HepG2 (cell line): ENCODE data around the gene PSPH. TPM values are rescaled to one million over a fixed set of nuclear protein-coding genes. Genes with fewer than 3 reads are reported as not detected.

Source experiments
- ATRX ChIP-seq: sonication (generic); formaldehyde crosslinking; IDR thresholded peaks from 2 replicates; pipeline ENCODE4 v1.4.0; 2020; ENCODE audit warnings: missing genetic modification reagents, borderline replicate concordance
- KDM4B ChIP-seq: sonication (generic); formaldehyde crosslinking; IDR thresholded peaks from 2 replicates; pipeline ENCODE4 v1.4.0; 2020; ENCODE audit warnings: missing genetic modification reagents
- NR2F2 ChIP-seq: IDR thresholded peaks from 2 replicates; pipeline ENCODE4 v1.6.1; 2012; ENCODE audit warnings: low read depth, inconsistent platforms, borderline replicate concordance
- REST ChIP-seq, 2 experiments: IDR thresholded peaks; 2 replicates each; pipeline ENCODE4 v1.6.1; 2011 to 2012; ENCODE audit warnings: low read length in 2 of 2, borderline replicate concordance in 1 of 2, low read depth in 1 of 2, mild to moderate bottlenecking in 1 of 2, moderate library complexity in 1 of 2
- ZBTB44 ChIP-seq: sonication (generic); formaldehyde crosslinking; IDR thresholded peaks from 2 replicates; pipeline ENCODE4 v1.4.0; 2020; ENCODE audit warnings: missing genetic modification reagents
- ZFAT ChIP-seq: sonication (generic); formaldehyde crosslinking; conservative IDR thresholded peaks from 2 replicates; pipeline ENCODE4 v1.8.1; 2023; ENCODE audit warnings: missing genetic modification reagents, inconsistent platforms
- ZHX2 ChIP-seq, 2 experiments: sonication (generic) in 1 of 2; formaldehyde crosslinking in 1 of 2; IDR thresholded peaks; 2 replicates each; pipeline versions ENCODE4 v1.6.1 to v1.9.0; 2014 to 2022; ENCODE audit warnings: antibody characterized with exemption in 1 of 2, borderline replicate concordance in 1 of 2, inconsistent platforms in 1 of 2, low read depth in 1 of 2, missing genetic modification reagents in 1 of 2
- ZNF687 ChIP-seq: sonication (generic); formaldehyde crosslinking; IDR thresholded peaks from 2 replicates; pipeline ENCODE4 v1.5.1; 2020; ENCODE audit warnings: mild to moderate bottlenecking, missing genetic modification reagents, moderate library complexity
- ZNF768 ChIP-seq: sonication (generic); formaldehyde crosslinking; IDR thresholded peaks from 2 replicates; pipeline ENCODE4 v1.4.0; 2020; ENCODE audit warnings: missing genetic modification reagents
- polyA plus RNA-seq, 8 experiments: library from polyadenylated mRNA; depleted of rRNA in 3 of 8; stranded (reverse) in 7 of 8; unstranded in 1 of 8; fragments of >200 nt; fragmentation: Illumina TruSeq in 4 of 8; extraction: Trizol in 4 of 8; gene quantifications; 2 replicates each; pipeline versions ENCODE4 v1.2.1 to v1.2.3, GENCODE V29; 2011 to 2016; ENCODE audit warnings: low read depth in 4 of 8, missing spikeins in 1 of 8, mixed read lengths in 1 of 8; ENCODE audit not compliant: insufficient read depth in 1 of 8
- total RNA-seq, 5 experiments: library from RNA; depleted of rRNA; stranded (reverse); fragments of >200 nt; fragmentation: Illumina TruSeq; extraction: Trizol; gene quantifications; 2 replicates each; pipeline ENCODE4 v1.2.3, GENCODE V29; 2016; ENCODE audit warnings: low read depth in 1 of 5

Gene PSPH
- total and polyA plus RNA-seq, 2 of the 13 experiments (the other 11 are each of a cell fraction or from before 2014, with no cell fraction given): 85.5 to 124 TPM

GRCh38 chr7:56079450-56080185 is 28.4 kb upstream of the PSPH start (continued):
- TF ChIP-seq ZNF687 (peak; percentile 82), ZBTB44 (no peak), ZNF768 (CRISPR knock-in tag) (peak; percentile 48; the same call in 1 of the 2 replicates), ZFAT (CRISPR knock-in tag) (no peak), ZHX2 (IDR thresholded peaks at IDR 0.05; ENCODE audit: low read depth) (no peak), ZHX2 (CRISPR knock-in tag; IDR thresholded peaks at IDR 0.05; ENCODE audit: borderline replicate concordance) (no peak), ATRX (CRISPR knock-in tag) (no peak), NR2F2 (no peak), KDM4B (no peak), REST (IDR thresholded peaks at IDR 0.05; ENCODE audit: borderline replicate concordance in 1 of 2, low read depth in 1 of 2, low read length in 2 of 2) (no peak)
